ENCODE results near the gene ADPGK.

DNA sequence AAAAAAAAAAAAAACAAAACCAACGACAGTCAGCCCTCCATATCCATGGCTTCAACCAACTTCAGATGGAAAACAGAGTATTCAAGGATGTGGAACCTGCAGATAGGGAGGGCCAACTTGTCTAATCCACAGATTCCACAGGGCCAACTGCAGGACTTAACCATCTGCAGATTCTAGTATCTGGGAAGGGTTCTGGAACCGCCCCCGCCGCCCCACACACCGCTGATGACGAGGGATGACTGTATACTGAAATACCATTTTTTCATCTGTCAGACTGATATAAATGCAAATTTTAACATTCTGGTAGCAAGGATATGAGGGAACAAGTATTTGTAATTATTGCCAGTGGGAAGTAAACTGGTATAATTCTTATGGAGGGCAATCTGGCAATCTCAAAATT is 29.5 kb downstream of the ADPGK start:
- TF ChIP-seq, protein P1, sequence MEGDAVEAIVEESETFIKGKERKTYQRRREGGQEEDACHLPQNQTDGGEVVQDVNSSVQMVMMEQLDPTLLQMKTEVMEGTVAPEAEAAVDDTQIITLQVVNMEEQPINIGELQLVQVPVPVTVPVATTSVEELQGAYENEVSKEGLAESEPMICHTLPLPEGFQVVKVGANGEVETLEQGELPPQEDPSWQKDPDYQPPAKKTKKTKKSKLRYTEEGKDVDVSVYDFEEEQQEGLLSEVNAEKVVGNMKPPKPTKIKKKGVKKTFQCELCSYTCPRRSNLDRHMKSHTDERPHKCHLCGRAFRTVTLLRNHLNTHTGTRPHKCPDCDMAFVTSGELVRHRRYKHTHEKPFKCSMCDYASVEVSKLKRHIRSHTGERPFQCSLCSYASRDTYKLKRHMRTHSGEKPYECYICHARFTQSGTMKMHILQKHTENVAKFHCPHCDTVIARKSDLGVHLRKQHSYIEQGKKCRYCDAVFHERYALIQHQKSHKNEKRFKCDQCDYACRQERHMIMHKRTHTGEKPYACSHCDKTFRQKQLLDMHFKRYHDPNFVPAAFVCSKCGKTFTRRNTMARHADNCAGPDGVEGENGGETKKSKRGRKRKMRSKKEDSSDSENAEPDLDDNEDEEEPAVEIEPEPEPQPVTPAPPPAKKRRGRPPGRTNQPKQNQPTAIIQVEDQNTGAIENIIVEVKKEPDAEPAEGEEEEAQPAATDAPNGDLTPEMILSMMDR (IDR thresholded peaks at IDR 0.05) = no peak
- TF ChIP-seq POLR2A (IDR thresholded peaks at IDR 0.05) (no peak), POLR2AphosphoS5 (IDR thresholded peaks at IDR 0.05) (no peak)
